Erythroblast (primary cell): ENCODE measurements around the gene CACNA1A.

Experiments
- GATA1 ChIP-seq: IDR thresholded peaks from 2 replicates; pipeline ENCODE4 v1.6.1; 2011; ENCODE audit warnings: low read depth, mild to moderate bottlenecking, control low read depth, low read length, moderate library complexity
- POLR2A ChIP-seq: IDR thresholded peaks from 2 replicates; pipeline ENCODE4 v1.6.1; 2011; ENCODE audit warnings: mild to moderate bottlenecking, low read length

DNA sequence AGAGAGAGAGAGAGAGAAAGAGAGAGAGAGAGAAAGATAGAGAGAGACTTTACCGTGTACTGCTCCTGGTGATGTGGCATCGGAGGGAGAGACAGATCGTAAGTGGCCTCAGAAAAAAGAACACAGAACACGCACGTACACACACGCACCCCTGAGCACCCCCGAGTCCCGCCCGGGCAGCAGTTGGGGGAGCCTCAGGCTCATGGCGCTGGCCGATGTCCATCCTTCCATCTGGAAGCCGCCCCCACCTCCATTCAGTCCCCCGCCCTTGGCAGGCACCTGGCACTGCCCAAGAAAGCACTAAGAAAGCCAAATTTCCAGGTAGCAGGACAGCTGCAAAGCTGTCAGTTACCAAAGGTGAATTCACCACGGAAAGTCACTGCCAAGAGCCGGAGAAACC, 239.1 kb downstream of the CACNA1A start:
- TF ChIP-seq POLR2A (no peak), GATA1 (no peak)
